SU-DHL-6 (cell line): ENCODE measurements around the gene C13orf42.

Experiments used
- CTCF ChIP-seq: fragments of 200-600 bp; sonication (generic); IDR thresholded peaks from one replicate; pipeline ENCODE4 v1.5.1; 2017; ENCODE audit warnings: antibody characterized with exemption, mild to moderate bottlenecking, low read length, moderate library complexity; ENCODE audit not compliant: insufficient read depth, poor library complexity, severe bottlenecking
- EZH2phosphoT487 ChIP-seq: fragments of 200-600 bp; sonication (generic), shearing (Covaris generic); conservative IDR thresholded peaks from 2 replicates; pipeline ENCODE4 v1.6.1; 2018; ENCODE audit warnings: mild to moderate bottlenecking, antibody characterized with exemption, low read length, moderate library complexity, mixed read lengths

GRCh38 chr13:51158880-51159518 lies 47.9 kb upstream of the C13orf42 start:
- TF ChIP-seq EZH2phosphoT487 (no peak), CTCF (no peak)
